SK-N-MC (cell line): ENCODE measurements around the gene PDS5B.

Experiments used
- EZH2 ChIP-seq: fragments of 200-600 bp; sonication (generic); IDR thresholded peaks from one replicate; pipeline ENCODE4 v1.6.1; 2017; ENCODE audit warnings: antibody characterized with exemption
- FOXP2 ChIP-seq: optimal IDR thresholded peaks from 2 replicates; pipeline ENCODE3; 2011; ENCODE audit warnings: mild to moderate bottlenecking, moderate library complexity; ENCODE audit not compliant: insufficient read depth; ENCODE audit errors: extremely low read length, control extremely low read depth
- POLR2AphosphoS5 ChIP-seq: IDR thresholded peaks from 2 replicates; pipeline ENCODE4 v1.6.1; 2012; ENCODE audit warnings: mild to moderate bottlenecking, low read depth, low read length, borderline replicate concordance

GRCh38 chr13:32636711-32637110 is 50.5 kb downstream of the PDS5B start:
- TF ChIP-seq POLR2AphosphoS5: no peak
- no peak for TF ChIP-seq EZH2
- no peak for TF ChIP-seq FOXP2
